GM23338 (cell line): ENCODE data around the gene TRAPPC14. TPM values are rescaled to one million over a fixed set of nuclear protein-coding genes. Genes with fewer than 3 reads are reported as not detected.

Experiments
- ATAC-seq: fragments of 200-7000 bp; cut with Tn5 transposase; 3 replicates; pipeline ENCODE4 v1.9.1; 2020
- DNase-seq: peaks from one replicate; pipeline ENCODE4 v3.0.0-alpha.2; 2015; ENCODE audit warnings: low spot score
- H2AFZ ChIP-seq: fragments of 200-600 bp; sonication (generic); 2 replicates; pipeline ENCODE4 v1.8.0; 2016; ENCODE audit warnings: antibody characterized with exemption, mild to moderate bottlenecking, moderate library complexity
- H3F3A ChIP-seq: fragments of 200-600 bp; sonication (generic); replicated peaks from 2 replicates; pipeline ENCODE4 v1.8.0; 2017; ENCODE audit warnings: antibody characterized with exemption, mixed run types, low read depth
- H3K27ac ChIP-seq: fragments of 200-600 bp; sonication (generic); 2 replicates; pipeline ENCODE4 v1.6.1; 2016; ENCODE audit warnings: low read depth
- H3K27me3 ChIP-seq: fragments of 200-600 bp; sonication (generic); 2 replicates; pipeline ENCODE4 v1.8.0; 2016; ENCODE audit warnings: mild to moderate bottlenecking, mixed run types, moderate library complexity; ENCODE audit not compliant: insufficient read depth
- H3K36me3 ChIP-seq: fragments of 200-600 bp; sonication (generic); 2 replicates; pipeline ENCODE4 v1.8.0; 2016; ENCODE audit warnings: mild to moderate bottlenecking; ENCODE audit not compliant: insufficient read depth
- H3K4me1 ChIP-seq: fragments of 200-600 bp; sonication (generic); 2 replicates; pipeline ENCODE4 v1.8.0; 2016; ENCODE audit warnings: mild to moderate bottlenecking, moderate library complexity; ENCODE audit not compliant: insufficient read depth
- H3K4me2 ChIP-seq: fragments of 200-600 bp; sonication (generic); 2 replicates; pipeline ENCODE4 v1.7.1; 2017; ENCODE audit warnings: mixed run types
- H3K4me3 ChIP-seq: fragments of 200-600 bp; sonication (generic); 2 replicates; pipeline ENCODE4 v1.6.1; 2016; ENCODE audit warnings: mixed run types
- H3K79me2 ChIP-seq: fragments of 200-600 bp; sonication (generic); replicated peaks from 2 replicates; pipeline ENCODE4 v1.8.0; 2017; ENCODE audit warnings: mild to moderate bottlenecking; ENCODE audit not compliant: insufficient read depth
- H3K9me2 ChIP-seq: fragments of 200-600 bp; sonication (generic); 2 replicates; pipeline ENCODE4 v1.8.0; 2017; ENCODE audit not compliant: insufficient read depth
- H4K20me1 ChIP-seq: fragments of 200-600 bp; sonication (generic); replicated peaks from 2 replicates; pipeline ENCODE4 v1.8.0; 2017; ENCODE audit warnings: mild to moderate bottlenecking; ENCODE audit not compliant: insufficient read depth
- H3K27ac Mint-ChIP-seq: 2 replicates; pipeline ENCODE4 v1.8.0; 2020; ENCODE audit warnings: inconsistent platforms, mild to moderate bottlenecking, moderate library complexity, mixed read lengths
- H3K27me3 Mint-ChIP-seq: 3 replicates; pipeline ENCODE4 v1.8.0; 2022; ENCODE audit warnings: low read depth, mild to moderate bottlenecking, moderate library complexity, mixed read lengths, inconsistent platforms; ENCODE audit not compliant: insufficient read depth, poor library complexity
- H3K36me3 Mint-ChIP-seq: 3 replicates; pipeline ENCODE4 v1.8.0; 2021; ENCODE audit warnings: low read depth, mild to moderate bottlenecking, inconsistent platforms, moderate library complexity, mixed read lengths
- H3K4me1 Mint-ChIP-seq: 3 replicates; pipeline ENCODE4 v1.8.0; 2020; ENCODE audit warnings: mild to moderate bottlenecking, inconsistent platforms, mixed read lengths
- H3K4me3 Mint-ChIP-seq: 3 replicates; pipeline ENCODE4 v1.8.0; 2021; ENCODE audit warnings: moderate library complexity, mild to moderate bottlenecking, inconsistent platforms, mixed read lengths
- H3K9me3 Mint-ChIP-seq: 3 replicates; pipeline ENCODE4 v1.8.0; 2020; ENCODE audit warnings: moderate library complexity, mild to moderate bottlenecking, inconsistent platforms, mixed read lengths
- CREB1 ChIP-seq: fragments of 250-450 bp; sonication (Bioruptor Pico); IDR thresholded peaks from 2 replicates; pipeline ENCODE4 v1.5.0; 2020; ENCODE audit warnings: low read depth, mild to moderate bottlenecking, moderate library complexity
- EZH2phosphoT487 ChIP-seq: fragments of 200-600 bp; sonication (generic); IDR thresholded peaks from one replicate; pipeline ENCODE4 v1.8.1; 2018; ENCODE audit warnings: antibody characterized with exemption; ENCODE audit not compliant: unreplicated experiment
- NANOG ChIP-seq: IDR thresholded peaks from 2 replicates; pipeline ENCODE4 v1.6.1; 2016; ENCODE audit warnings: antibody characterized with exemption, borderline replicate concordance
- POLR2AphosphoS5 ChIP-seq: IDR thresholded peaks from 2 replicates; pipeline ENCODE4 v1.6.1; 2016; ENCODE audit warnings: antibody characterized with exemption, low read depth
- STAT1 ChIP-seq: IDR thresholded peaks from one replicate; pipeline ENCODE4 v1.6.1; 2016; ENCODE audit warnings: antibody characterized with exemption; ENCODE audit not compliant: unreplicated experiment
- ZNF114 ChIP-seq: fragments of 250-450 bp; sonication (Bioruptor Pico); IDR thresholded peaks from 2 replicates; pipeline ENCODE4 v1.5.0; 2020; ENCODE audit warnings: mild to moderate bottlenecking, moderate library complexity
- ZNF331 ChIP-seq: fragments of 250-450 bp; sonication (Bioruptor Pico); IDR thresholded peaks from 2 replicates; pipeline ENCODE4 v1.5.0; 2020; ENCODE audit warnings: low read depth, mild to moderate bottlenecking, moderate library complexity
- polyA plus RNA-seq: library from polyadenylated mRNA; unstranded; fragments of >200 nt; fragmentation: Nextera tagmentation; extraction: Ambion mirVana; gene quantifications from 2 replicates; pipeline ENCODE4 v1.2.1, GENCODE V29; 2016
- total RNA-seq: library from RNA; depleted of rRNA; stranded (reverse); fragments of >200 nt; shearing (Covaris generic); gene quantifications from 2 replicates; pipeline ENCODE4 v1.2.3, GENCODE V29; 2014
- TF ChIP-seq, protein P1 (sequence below): fragments of 250-450 bp; sonication (Bioruptor Pico); IDR thresholded peaks from 2 replicates; pipeline ENCODE4 v1.5.0; 2020; ENCODE audit warnings: mild to moderate bottlenecking, moderate library complexity
- TF ChIP-seq, protein P2 (sequence below): IDR thresholded peaks from one replicate; pipeline ENCODE4 v1.6.1; 2018; ENCODE audit warnings: antibody characterized with exemption; ENCODE audit not compliant: unreplicated experiment

Gene TRAPPC14
- total and polyA plus RNA-seq, 2 experiments from 2014 or later, result 9.3 to 15.7 TPM

- TF ChIP-seq, protein P1, sequence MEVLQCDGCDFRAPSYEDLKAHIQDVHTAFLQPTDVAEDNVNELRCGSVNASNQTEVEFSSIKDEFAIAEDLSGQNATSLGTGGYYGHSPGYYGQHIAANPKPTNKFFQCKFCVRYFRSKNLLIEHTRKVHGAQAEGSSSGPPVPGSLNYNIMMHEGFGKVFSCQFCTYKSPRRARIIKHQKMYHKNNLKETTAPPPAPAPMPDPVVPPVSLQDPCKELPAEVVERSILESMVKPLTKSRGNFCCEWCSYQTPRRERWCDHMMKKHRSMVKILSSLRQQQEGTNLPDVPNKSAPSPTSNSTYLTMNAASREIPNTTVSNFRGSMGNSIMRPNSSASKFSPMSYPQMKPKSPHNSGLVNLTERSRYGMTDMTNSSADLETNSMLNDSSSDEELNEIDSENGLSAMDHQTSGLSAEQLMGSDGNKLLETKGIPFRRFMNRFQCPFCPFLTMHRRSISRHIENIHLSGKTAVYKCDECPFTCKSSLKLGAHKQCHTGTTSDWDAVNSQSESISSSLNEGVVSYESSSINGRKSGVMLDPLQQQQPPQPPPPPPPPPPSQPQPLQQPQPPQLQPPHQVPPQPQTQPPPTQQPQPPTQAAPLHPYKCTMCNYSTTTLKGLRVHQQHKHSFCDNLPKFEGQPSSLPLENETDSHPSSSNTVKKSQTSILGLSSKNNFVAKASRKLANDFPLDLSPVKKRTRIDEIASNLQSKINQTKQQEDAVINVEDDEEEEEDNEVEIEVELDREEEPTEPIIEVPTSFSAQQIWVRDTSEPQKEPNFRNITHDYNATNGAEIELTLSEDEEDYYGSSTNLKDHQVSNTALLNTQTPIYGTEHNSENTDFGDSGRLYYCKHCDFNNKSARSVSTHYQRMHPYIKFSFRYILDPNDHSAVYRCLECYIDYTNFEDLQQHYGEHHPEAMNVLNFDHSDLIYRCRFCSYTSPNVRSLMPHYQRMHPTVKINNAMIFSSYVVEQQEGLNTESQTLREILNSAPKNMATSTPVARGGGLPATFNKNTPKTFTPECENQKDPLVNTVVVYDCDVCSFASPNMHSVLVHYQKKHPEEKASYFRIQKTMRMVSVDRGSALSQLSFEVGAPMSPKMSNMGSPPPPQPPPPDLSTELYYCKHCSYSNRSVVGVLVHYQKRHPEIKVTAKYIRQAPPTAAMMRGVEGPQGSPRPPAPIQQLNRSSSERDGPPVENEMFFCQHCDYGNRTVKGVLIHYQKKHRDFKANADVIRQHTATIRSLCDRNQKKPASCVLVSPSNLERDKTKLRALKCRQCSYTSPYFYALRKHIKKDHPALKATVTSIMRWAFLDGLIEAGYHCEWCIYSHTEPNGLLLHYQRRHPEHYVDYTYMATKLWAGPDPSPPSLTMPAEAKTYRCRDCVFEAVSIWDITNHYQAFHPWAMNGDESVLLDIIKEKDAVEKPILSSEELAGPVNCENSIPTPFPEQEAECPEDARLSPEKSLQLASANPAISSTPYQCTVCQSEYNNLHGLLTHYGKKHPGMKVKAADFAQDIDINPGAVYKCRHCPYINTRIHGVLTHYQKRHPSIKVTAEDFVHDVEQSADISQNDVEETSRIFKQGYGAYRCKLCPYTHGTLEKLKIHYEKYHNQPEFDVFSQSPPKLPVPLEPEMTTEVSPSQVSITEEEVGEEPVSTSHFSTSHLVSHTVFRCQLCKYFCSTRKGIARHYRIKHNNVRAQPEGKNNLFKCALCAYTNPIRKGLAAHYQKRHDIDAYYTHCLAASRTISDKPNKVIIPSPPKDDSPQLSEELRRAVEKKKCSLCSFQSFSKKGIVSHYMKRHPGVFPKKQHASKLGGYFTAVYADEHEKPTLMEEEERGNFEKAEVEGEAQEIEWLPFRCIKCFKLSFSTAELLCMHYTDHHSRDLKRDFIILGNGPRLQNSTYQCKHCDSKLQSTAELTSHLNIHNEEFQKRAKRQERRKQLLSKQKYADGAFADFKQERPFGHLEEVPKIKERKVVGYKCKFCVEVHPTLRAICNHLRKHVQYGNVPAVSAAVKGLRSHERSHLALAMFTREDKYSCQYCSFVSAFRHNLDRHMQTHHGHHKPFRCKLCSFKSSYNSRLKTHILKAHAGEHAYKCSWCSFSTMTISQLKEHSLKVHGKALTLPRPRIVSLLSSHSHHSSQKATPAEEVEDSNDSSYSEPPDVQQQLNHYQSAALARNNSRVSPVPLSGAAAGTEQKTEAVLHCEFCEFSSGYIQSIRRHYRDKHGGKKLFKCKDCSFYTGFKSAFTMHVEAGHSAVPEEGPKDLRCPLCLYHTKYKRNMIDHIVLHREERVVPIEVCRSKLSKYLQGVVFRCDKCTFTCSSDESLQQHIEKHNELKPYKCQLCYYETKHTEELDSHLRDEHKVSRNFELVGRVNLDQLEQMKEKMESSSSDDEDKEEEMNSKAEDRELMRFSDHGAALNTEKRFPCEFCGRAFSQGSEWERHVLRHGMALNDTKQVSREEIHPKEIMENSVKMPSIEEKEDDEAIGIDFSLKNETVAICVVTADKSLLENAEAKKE (CRISPR knock-in tag), result no peak
- no peak for TF ChIP-seq EZH2phosphoT487
- TF ChIP-seq, protein P2, sequence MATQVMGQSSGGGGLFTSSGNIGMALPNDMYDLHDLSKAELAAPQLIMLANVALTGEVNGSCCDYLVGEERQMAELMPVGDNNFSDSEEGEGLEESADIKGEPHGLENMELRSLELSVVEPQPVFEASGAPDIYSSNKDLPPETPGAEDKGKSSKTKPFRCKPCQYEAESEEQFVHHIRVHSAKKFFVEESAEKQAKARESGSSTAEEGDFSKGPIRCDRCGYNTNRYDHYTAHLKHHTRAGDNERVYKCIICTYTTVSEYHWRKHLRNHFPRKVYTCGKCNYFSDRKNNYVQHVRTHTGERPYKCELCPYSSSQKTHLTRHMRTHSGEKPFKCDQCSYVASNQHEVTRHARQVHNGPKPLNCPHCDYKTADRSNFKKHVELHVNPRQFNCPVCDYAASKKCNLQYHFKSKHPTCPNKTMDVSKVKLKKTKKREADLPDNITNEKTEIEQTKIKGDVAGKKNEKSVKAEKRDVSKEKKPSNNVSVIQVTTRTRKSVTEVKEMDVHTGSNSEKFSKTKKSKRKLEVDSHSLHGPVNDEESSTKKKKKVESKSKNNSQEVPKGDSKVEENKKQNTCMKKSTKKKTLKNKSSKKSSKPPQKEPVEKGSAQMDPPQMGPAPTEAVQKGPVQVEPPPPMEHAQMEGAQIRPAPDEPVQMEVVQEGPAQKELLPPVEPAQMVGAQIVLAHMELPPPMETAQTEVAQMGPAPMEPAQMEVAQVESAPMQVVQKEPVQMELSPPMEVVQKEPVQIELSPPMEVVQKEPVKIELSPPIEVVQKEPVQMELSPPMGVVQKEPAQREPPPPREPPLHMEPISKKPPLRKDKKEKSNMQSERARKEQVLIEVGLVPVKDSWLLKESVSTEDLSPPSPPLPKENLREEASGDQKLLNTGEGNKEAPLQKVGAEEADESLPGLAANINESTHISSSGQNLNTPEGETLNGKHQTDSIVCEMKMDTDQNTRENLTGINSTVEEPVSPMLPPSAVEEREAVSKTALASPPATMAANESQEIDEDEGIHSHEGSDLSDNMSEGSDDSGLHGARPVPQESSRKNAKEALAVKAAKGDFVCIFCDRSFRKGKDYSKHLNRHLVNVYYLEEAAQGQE, result no peak
These were observed 16.9 kb upstream of the TRAPPC14 start (continued) for GRCh38 chr7:100175296-100175935.

DNA sequence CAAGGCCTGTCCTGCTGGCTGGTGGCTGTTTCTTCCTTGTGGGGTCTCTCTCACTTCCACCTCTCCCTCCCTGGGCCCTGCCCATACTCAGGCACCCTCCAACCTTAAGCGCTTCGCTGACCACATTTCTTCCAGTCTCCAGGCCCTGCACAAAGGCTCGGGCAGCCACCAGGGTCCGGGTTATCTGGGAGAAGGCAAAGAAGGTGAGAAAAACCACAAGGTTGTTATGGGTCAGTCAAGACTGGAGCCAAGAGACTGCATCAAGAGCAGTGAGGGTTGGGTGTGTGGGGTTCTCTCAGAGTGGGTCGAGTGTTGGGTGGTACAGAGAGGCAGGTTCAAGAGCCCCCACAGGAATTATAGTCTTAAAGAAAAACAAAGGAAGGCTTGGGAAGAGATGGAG is 16.1 kb upstream of the TRAPPC14 start:
- Histone ChIP-seq H3K9me2 (no peaks in the 10 kb centered on the region; the same call in 1 of the 2 replicates), H4K20me1 (peaks cover 7% of the 10 kb centered on the region; the same call in 1 of the 2 replicates), H3K27me3 (peaks cover 18% of the 10 kb centered on the region), H3K27ac (no peak overlapping the region), H3K36me3 (peaks cover 4% of the 10 kb centered on the region; the same call in 1 of the 2 replicates), H2AFZ (no peak overlapping the region), H3K4me3 (no peak overlapping the region), H3K4me1 (peaks cover 20% of the 10 kb centered on the region), H3K79me2 (peaks cover 12% of the 10 kb centered on the region), H3K4me2 (no peak overlapping the region), H3F3A (peaks cover 12% of the 10 kb centered on the region)
- H3K27ac Mint-ChIP-seq, result no peak overlapping the region
- H3K9me3 Mint-ChIP-seq, result no peaks in the 10 kb centered on the region; the same call in 2 of the 3 replicates
- H3K4me1 Mint-ChIP-seq, result peaks cover 35% of the 10 kb centered on the region
- ATAC-seq (no peak), DNase-seq (no peak)
- H3K27me3 Mint-ChIP-seq, result peaks cover 34% of the 10 kb centered on the region
- H3K4me3 Mint-ChIP-seq, result peak overlapping the region; percentile 19; the same call in 1 of the 3 replicates
- peaks cover 24% of the 10 kb centered on the region for H3K36me3 Mint-ChIP-seq
- TF ChIP-seq ZNF114 (no peak), CREB1 (CRISPR knock-in tag) (no peak), POLR2AphosphoS5 (no peak), STAT1 (no peak), NANOG (no peak), ZNF331 (CRISPR knock-in tag) (no peak)
- TF ChIP-seq, protein P2, result no peak
